CD4-positive, alpha-beta T cell (primary cell): Measurements from ENCODE around the gene DAND5. TPM values are rescaled to one million over a fixed set of nuclear protein-coding genes. Genes with fewer than 3 reads are reported as not detected.
A peak's percentile ranks its signal among the peaks of the same experiment; 100 is the strongest.

Experiments used
- ATAC-seq: fragments of 200-7000 bp; cut with Tn5 transposase; one replicate; pipeline ENCODE4 v1.10.0; 2022; ENCODE audit warnings: mild to moderate bottlenecking; ENCODE audit not compliant: poor library complexity
- CTCF ChIA-PET: fragments of 350-600 bp; sonication (Branson Sonifier 250); formaldehyde crosslinking; loops from one replicate; lab custom pipeline; 2021; ENCODE audit warnings: antibody characterized with exemption, inconsistent platforms; lab: Charles Lee
- POLR2A ChIA-PET: fragments of 350-600 bp; sonication (Branson Sonifier 250); formaldehyde crosslinking; loops from one replicate; lab custom pipeline; 2021; ENCODE audit warnings: antibody characterized with exemption, inconsistent platforms; lab: Charles Lee
- DNase-seq, 14 experiments: peaks; one replicate each; pipeline ENCODE4 v3.0.0-alpha.2; 2013 to 2020; ENCODE audit warnings: mixed read lengths in 2 of 14
- H3K27ac ChIP-seq, 2 donors: one replicate each; pipeline versions ENCODE4 v1.5.1 to v1.7.0; 2013; ENCODE audit warnings: low read length in 2 of 2, low read depth in 1 of 2, mild to moderate bottlenecking in 1 of 2
- H3K27me3 ChIP-seq, 2 experiments: 1 replicate in 1 of 2; 2 replicates in 1 of 2; pipeline versions ENCODE4 v1.6.1 to v1.7.0; 2013; ENCODE audit warnings: low read length in 2 of 2, control low read depth in 1 of 2, mild to moderate bottlenecking in 1 of 2, moderate library complexity in 1 of 2; ENCODE audit not compliant: insufficient read depth in 2 of 2, control insufficient read depth in 1 of 2
- H3K36me3 ChIP-seq: one replicate; pipeline ENCODE4 v1.6.1; 2013; ENCODE audit warnings: low read length, control low read depth; ENCODE audit not compliant: insufficient read depth
- H3K4me1 ChIP-seq: one replicate; pipeline ENCODE4 v1.6.1; 2013; ENCODE audit warnings: low read length, control low read depth; ENCODE audit not compliant: insufficient read depth
- H3K4me3 ChIP-seq: one replicate; pipeline ENCODE4 v1.5.1; 2013; ENCODE audit warnings: mild to moderate bottlenecking, low read length, moderate library complexity
- H3K9me3 ChIP-seq, 2 experiments: 1 replicate in 1 of 2; 2 replicates in 1 of 2; pipeline versions ENCODE4 v1.6.1 to v1.7.0; 2013; ENCODE audit warnings: low read length in 2 of 2, mild to moderate bottlenecking in 2 of 2, control low read depth in 1 of 2, moderate library complexity in 1 of 2; ENCODE audit not compliant: control insufficient read depth in 1 of 2, insufficient read depth in 1 of 2
- H3K27ac Mint-ChIP-seq: one replicate; pipeline ENCODE4 v1.8.0; 2020; ENCODE audit warnings: mixed read lengths
- H3K27me3 Mint-ChIP-seq: one replicate; pipeline ENCODE4 v1.8.0; 2021; ENCODE audit warnings: mixed read lengths
- H3K36me3 Mint-ChIP-seq: one replicate; pipeline ENCODE4 v1.8.0; 2021; ENCODE audit warnings: low read depth, mixed read lengths
- H3K4me1 Mint-ChIP-seq: one replicate; pipeline ENCODE4 v1.8.0; 2021; ENCODE audit warnings: low read depth, mixed read lengths
- H3K4me3 Mint-ChIP-seq: one replicate; pipeline ENCODE4 v1.8.0; 2020; ENCODE audit warnings: mild to moderate bottlenecking, mixed read lengths
- H3K9me3 Mint-ChIP-seq: one replicate; pipeline ENCODE4 v1.8.0; 2020; ENCODE audit warnings: mixed read lengths
- CTCF ChIP-seq: fragments of 200-600 bp; IDR thresholded peaks from one replicate; pipeline ENCODE4 v1.8.0; 2022; ENCODE audit warnings: antibody characterized with exemption, mild to moderate bottlenecking
- intact Hi-C, 2 experiments: fragments of 100-400 bp; cut with DNase I in 1 of 2; cut with micrococcal nuclease in 1 of 2; formaldehyde crosslinking; loops; one replicate each; pipeline versions ENCODE4 v1.15.1 to v1.9.0; 2023 to 2025; cut with DNase I, micrococcal nuclease
- total RNA-seq, 174 experiments: library from RNA in 2 of 174; stranded (reverse) in 2 of 174; gene quantifications; one replicate each; pipeline ENCODE4 v1.2.3 and lab custom pipeline; 2021 to 2026

Gene DAND5
- total RNA-seq, 2 experiments from 2014 or later: not detected

- Mint-ChIP-seq H3K27ac (no peak overlapping the region), H3K9me3 (no peaks in the 10 kb centered on the region), H3K27me3 (peaks cover 5% of the 10 kb centered on the region), H3K4me3 (no peak overlapping the region), H3K4me1 (no peaks in the 10 kb centered on the region), H3K36me3 (no peaks in the 10 kb centered on the region)
- Histone ChIP-seq H3K4me3 (no peak overlapping the region), H3K27me3 (peaks cover 0 to 2% of the 10 kb centered on the region in 2 experiments), H3K4me1 (peaks cover 16% of the 10 kb centered on the region), H3K27ac (no peak overlapping the region), H3K36me3 (no peaks in the 10 kb centered on the region), H3K9me3 (peaks cover 0 to 5% of the 10 kb centered on the region in 2 experiments)
- intact Hi-C loops: loop anchor here (1.0 to 10.0 kb wide), 4 partner anchors 51 to 449 kb away; no protein-coding TSS in a partner anchor
- peak; percentile 71 for TF ChIP-seq CTCF
- DNase-seq (peak; percentile 66 to 93 (median 82)), ATAC-seq (peak; percentile 86)
- ChIA-PET CTCF (interaction anchor here (0.5 to 1.6 kb wide), 4 partner anchors 18 to 110 kb away, joined by 4 to 10 read pairs (median 6); no protein-coding TSS in a partner anchor), POLR2A (no interaction called here)
These were observed 14.3 kb downstream of the DAND5 start for GRCh38 chr19:12983542-12984142.

DNA sequence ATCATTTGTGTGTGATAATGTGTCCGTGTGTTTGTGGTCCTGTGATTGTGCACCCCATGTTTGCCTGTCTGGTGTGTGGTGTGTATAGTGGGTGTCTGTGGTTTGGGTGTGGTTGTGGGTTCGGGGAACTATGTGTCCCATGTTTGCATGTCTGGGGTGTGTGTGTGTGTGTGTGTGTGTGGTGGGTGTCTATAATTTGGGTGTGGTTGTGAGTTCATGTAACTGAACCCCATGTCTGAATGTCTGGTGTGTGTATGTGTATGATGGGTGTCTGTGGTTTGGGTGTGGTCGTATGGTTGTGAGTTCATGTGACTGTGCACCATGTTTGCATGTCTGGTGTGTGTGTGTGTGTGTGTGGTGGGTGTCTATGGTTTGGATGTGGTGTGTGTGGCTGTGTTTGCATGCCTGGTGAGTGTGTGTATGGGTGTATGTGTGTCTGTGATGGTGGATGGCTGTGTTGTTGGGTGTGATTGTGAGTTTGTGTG lies 14.8 kb downstream of the DAND5 start:
- Mint-ChIP-seq H3K27me3 (peaks cover 5% of the 10 kb centered on the region), H3K4me1 (no peaks in the 10 kb centered on the region), H3K9me3 (no peaks in the 10 kb centered on the region), H3K36me3 (no peaks in the 10 kb centered on the region), H3K4me3 (no peak overlapping the region), H3K27ac (no peak overlapping the region)
- Histone ChIP-seq H3K27ac (no peak overlapping the region), H3K36me3 (no peaks in the 10 kb centered on the region), H3K4me1 (peaks cover 16% of the 10 kb centered on the region), H3K4me3 (no peak overlapping the region), H3K9me3 (peaks cover 0 to 5% of the 10 kb centered on the region in 2 experiments), H3K27me3 (peaks cover 0 to 2% of the 10 kb centered on the region in 2 experiments)
- no peak for ATAC-seq
- intact Hi-C loops: loop anchor here (5.0 to 10.0 kb wide), 2 partner anchors 51 to 448 kb away; no protein-coding TSS in a partner anchor
- ChIA-PET POLR2A (no interaction called here), CTCF (interaction anchor here (0.5 to 1.6 kb wide), 4 partner anchors 19 to 110 kb away, joined by 4 to 10 read pairs (median 6); no protein-coding TSS in a partner anchor)
- no peak for TF ChIP-seq CTCF
- DNase-seq: peak in 2 of 14 experiments; percentile 31 to 52

DNA sequence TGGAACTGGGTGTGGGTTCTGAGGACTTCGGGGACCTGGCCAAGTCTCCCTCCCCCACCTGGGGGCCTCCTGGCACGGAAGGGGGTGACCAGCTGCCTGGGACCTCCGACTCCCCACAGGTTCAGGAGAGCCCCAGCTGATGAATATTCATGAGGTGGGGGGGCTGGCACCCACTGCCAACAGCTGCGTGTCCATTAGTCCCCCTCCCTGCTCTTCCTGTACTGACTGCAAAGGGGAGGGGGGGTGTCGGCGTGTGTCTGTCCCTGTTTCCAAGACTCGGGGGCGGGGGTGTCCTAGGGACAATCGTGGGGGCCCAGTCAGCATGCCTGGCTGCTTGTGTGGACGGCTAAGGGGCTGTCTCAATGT lies 15.3 kb downstream of the DAND5 start:
- ATAC-seq (no peak), DNase-seq (peak in 1 of 14 experiments; percentile 40)
- peaks cover 0 to 2% of the 10 kb centered on the region in 2 experiments for H3K27me3 ChIP-seq
- no peaks in the 10 kb centered on the region for H3K9me3 Mint-ChIP-seq
- no peak overlapping the region for H3K27ac Mint-ChIP-seq
- H3K36me3 Mint-ChIP-seq: no peaks in the 10 kb centered on the region
- H3K4me3 Mint-ChIP-seq: no peak overlapping the region
- H3K4me1 ChIP-seq: peaks cover 16% of the 10 kb centered on the region
- no peak overlapping the region for H3K4me3 ChIP-seq
- ChIA-PET POLR2A (no interaction called here), CTCF (interaction anchor here (0.5 to 1.1 kb wide), 3 partner anchors 45 to 140 kb away, joined by 3 to 6 read pairs (median 4); no protein-coding TSS in a partner anchor)
- H3K27ac ChIP-seq: no peak overlapping the region
- no peaks in the 10 kb centered on the region for H3K36me3 ChIP-seq
- no peak for TF ChIP-seq CTCF
- peaks cover 0 to 5% of the 10 kb centered on the region in 2 experiments for H3K9me3 ChIP-seq
- H3K4me1 Mint-ChIP-seq: no peaks in the 10 kb centered on the region
- peaks cover 5% of the 10 kb centered on the region for H3K27me3 Mint-ChIP-seq
- intact Hi-C loops: loop anchor here (5.0 to 10.0 kb wide), 3 partner anchors 48 to 448 kb away; no protein-coding TSS in a partner anchor
